Lower lobe of right lung (tissue), 2 donors: ENCODE measurements around the gene COL4A6. TPM values are rescaled to one million over a fixed set of nuclear protein-coding genes. Genes with fewer than 3 reads are reported as not detected.
"Not testable (repeated sequence)": the region's sequence is repeated elsewhere in the genome, so short reads cannot be mapped to it uniquely, and the experiment has no call there.

Experiments used
- ATAC-seq, 2 donors: fragments of 200-7000 bp; cut with Tn5 transposase; one replicate each; pipeline ENCODE4 v1.9.1; 2020 to 2022; ENCODE audit warnings: mild to moderate bottlenecking in 2 of 2, moderate library complexity in 2 of 2
- DNase-seq: peaks from one replicate; pipeline ENCODE4 v3.0.0-alpha.2; 2020
- H3K27ac ChIP-seq: fragments of 200-600 bp; one replicate; pipeline ENCODE4 v1.8.0; 2022
- H3K27me3 ChIP-seq: fragments of 200-600 bp; one replicate; pipeline ENCODE4 v1.8.0; 2022; ENCODE audit warnings: low read depth
- H3K36me3 ChIP-seq: fragments of 200-600 bp; one replicate; pipeline ENCODE4 v1.8.0; 2022; ENCODE audit warnings: mild to moderate bottlenecking
- H3K4me1 ChIP-seq: fragments of 200-600 bp; one replicate; pipeline ENCODE4 v1.8.0; 2022
- H3K4me3 ChIP-seq: fragments of 200-600 bp; one replicate; pipeline ENCODE4 v1.8.0; 2022; ENCODE audit warnings: mild to moderate bottlenecking
- H3K9me3 ChIP-seq: fragments of 200-600 bp; one replicate; pipeline ENCODE4 v1.8.0; 2022
- intact Hi-C: fragments of 100-400 bp; cut with DNase I; formaldehyde crosslinking; loops from one replicate; pipeline ENCODE4 v1.11.0; 2022
- total RNA-seq: library from RNA; stranded (reverse); fragmentation: NEBNext Ultra II Directional; extraction: Animal tissue kit (Norgen Biotek cat#: 25700); gene quantifications from one replicate; pipeline ENCODE4 v1.2.1, GENCODE V29; 2021
- TF ChIP-seq, protein P1 (sequence below): fragments of 200-600 bp; IDR thresholded peaks from one replicate; pipeline ENCODE4 v1.8.0; 2022; ENCODE audit warnings: antibody characterized with exemption, mild to moderate bottlenecking
- donor health status: DM: no; HTN: yes; CAD: no; lungs with severe emphysema.

Gene COL4A6
- total RNA-seq, 1 donor from 2014 or later = 1.8 TPM

DNA sequence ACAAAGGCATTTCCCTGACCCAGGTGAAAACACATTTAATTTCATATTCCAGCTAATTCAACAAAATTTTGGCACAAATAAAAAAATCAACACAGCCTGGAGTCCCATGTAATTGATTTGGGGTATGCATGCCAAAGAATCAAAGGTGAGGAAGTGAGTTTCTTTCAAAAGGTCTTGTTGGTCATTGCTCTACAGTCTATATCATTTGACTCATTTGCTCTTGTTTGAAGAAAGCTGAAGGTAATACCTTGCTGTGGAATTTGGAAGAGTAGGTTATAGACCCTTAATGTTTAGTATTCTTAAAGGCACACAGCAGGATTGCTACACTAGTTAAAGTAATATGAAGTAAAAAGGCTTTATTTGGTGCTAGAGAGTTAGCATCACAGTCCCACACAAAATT lies 25.4 kb downstream of the COL4A6 start:
- Histone ChIP-seq H3K4me3 (no peak overlapping the region), H3K36me3 (no peaks in the 10 kb centered on the region), H3K27ac (no peak overlapping the region), H3K4me1 (no peaks in the 10 kb centered on the region), H3K27me3 (no peaks in the 10 kb centered on the region), H3K9me3 (no peaks in the 10 kb centered on the region)
- ATAC-seq (no peak), DNase-seq (no peak)
- intact Hi-C loops = no loop called here
- TF ChIP-seq, protein P1, sequence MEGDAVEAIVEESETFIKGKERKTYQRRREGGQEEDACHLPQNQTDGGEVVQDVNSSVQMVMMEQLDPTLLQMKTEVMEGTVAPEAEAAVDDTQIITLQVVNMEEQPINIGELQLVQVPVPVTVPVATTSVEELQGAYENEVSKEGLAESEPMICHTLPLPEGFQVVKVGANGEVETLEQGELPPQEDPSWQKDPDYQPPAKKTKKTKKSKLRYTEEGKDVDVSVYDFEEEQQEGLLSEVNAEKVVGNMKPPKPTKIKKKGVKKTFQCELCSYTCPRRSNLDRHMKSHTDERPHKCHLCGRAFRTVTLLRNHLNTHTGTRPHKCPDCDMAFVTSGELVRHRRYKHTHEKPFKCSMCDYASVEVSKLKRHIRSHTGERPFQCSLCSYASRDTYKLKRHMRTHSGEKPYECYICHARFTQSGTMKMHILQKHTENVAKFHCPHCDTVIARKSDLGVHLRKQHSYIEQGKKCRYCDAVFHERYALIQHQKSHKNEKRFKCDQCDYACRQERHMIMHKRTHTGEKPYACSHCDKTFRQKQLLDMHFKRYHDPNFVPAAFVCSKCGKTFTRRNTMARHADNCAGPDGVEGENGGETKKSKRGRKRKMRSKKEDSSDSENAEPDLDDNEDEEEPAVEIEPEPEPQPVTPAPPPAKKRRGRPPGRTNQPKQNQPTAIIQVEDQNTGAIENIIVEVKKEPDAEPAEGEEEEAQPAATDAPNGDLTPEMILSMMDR = no peak

DNA sequence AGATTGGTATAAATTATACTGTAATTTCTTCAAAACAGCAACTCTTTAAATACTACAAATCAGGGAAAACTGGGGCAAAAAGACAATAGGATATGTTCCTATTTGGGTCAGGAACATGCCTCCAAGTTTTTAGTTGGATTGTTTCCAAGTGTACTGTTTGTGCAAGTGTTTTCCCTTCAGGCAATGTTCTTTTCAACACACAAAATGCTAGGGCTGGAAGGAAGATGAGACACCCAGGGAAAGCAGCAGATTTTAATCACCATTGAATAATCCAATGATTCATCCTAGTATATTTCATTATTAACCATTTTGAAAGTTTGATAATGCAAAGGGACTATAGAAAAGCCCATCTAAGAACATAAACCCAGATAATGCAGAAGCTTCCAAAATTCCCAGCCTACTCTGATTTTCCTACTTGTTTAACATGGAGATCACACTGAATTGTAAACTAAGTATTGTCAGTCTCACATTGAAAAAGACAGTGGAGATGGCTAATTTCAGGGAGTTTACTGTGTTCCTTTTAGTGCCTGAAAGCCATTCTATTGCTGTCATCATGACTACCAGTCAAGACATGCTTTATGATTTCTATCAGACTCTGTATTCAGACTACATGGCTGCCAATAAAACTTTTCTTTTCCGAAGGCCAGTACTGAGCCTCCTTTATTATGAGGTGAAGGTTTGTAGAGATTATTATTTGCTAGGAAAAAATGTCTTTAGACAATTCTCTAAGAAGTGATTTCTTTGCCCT lies 38.6 kb downstream of the COL4A6 start:
- DNase-seq (no peak), ATAC-seq (no peak)
- no peaks in the 10 kb centered on the region for H3K36me3 ChIP-seq
- H3K9me3 ChIP-seq = no peaks in the 10 kb centered on the region
- TF ChIP-seq, protein P1 = no peak
- intact Hi-C loops = no loop called here
- H3K27me3 ChIP-seq = no peaks in the 10 kb centered on the region
- no peak overlapping the region for H3K27ac ChIP-seq
- H3K4me1 ChIP-seq = no peaks in the 10 kb centered on the region
- H3K4me3 ChIP-seq = no peak overlapping the region

DNA sequence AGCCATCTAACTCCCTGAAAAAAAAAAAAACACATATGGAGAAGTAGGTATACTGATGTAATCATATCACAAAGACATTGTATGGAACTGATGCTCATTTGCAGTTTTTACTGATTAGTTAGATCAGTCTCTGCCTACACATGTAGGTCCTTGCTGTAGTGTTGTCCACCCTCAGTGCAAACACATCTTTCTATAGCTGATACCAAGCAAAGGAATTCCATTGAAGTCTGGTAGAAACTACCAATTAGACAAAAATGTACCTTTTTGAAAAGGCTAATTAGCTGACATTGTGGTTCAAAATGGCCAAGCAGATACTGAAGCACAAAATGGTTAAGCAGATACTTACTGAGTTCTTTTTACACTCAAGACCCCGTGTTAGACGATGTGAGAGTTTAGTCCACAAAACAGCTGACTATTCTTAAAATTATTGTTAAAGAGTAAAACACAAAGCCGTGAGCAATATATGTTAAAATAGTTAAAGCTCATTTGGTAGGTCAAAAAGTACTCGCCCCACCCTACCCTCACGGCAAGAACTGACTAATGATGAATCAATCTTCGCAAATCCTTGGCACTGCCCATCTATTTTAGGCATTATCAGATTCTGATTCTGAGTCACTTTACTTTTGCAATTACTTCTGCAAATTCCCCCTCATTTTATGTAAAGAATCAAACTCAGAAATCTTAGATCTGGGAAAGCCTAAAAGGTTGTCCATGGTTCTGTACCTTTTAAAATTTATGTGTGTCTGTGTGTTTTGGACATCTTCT lies 40.4 kb downstream of the COL4A6 start:
- Histone ChIP-seq H3K36me3 (no peaks in the 10 kb centered on the region), H3K9me3 (no peaks in the 10 kb centered on the region), H3K4me1 (no peaks in the 10 kb centered on the region), H3K4me3 (no peak overlapping the region), H3K27me3 (no peaks in the 10 kb centered on the region), H3K27ac (no peak overlapping the region)
- intact Hi-C loops = no loop called here
- TF ChIP-seq, protein P1 = no peak
- ATAC-seq (no peak), DNase-seq (no peak)

DNA sequence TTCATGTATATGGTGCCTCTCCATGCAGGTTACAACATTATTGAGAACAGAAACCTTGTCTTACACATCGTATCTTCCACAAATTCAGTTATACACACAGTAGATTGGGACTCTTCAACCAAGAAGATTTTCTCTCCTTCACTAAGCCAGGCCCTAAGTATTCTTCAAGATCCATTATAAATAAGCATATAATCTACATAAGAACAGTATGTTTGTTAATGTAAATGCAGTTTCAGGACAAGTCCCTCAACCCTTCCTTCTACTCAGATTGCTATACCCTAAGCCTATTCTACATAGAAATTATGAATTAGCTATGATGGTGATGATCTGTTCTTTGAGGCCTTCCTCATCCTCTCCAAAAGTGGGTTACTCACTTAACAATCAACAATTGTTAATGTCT lies 41.2 kb downstream of the COL4A6 start:
- intact Hi-C loops = no loop called here
- DNase-seq = no peak
- Histone ChIP-seq H3K27me3 (no peaks in the 10 kb centered on the region), H3K9me3 (no peaks in the 10 kb centered on the region), H3K27ac (no peak overlapping the region), H3K4me3 (no peak overlapping the region), H3K4me1 (no peaks in the 10 kb centered on the region), H3K36me3 (no peaks in the 10 kb centered on the region)
- no peak for ATAC-seq
- TF ChIP-seq, protein P1 = no peak

DNA sequence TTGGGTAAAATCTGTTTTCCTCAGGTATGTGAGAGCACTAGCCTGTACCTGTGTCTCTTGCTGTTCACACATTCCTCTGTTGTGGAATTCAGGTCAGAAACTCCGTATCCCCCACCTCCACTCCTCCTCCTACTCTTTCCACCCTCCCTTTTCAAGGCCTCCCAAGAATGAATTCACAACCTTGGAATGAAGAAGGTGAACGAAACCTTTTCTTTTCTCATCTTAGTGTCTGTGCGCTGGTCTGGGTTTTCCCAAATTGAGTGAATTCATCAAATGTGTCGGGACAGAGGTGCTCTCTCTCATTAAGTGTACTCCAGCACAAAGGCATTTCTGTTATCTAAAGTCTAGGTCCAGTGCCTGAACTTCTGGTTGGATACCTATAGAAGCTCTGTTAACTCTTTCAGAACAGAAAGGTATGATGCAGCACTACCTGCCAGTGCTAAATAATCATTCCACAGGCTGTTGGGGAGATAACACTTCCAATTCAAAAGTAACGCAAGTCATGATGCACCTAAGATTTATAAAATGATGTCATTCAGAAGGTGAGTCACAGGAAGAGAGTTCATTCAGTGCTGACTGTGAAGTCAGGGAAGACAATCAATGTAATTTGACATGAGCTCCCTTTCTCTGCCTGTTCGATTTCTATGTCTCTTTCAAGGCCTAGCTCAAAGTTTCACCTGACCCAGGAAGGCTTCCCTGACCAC lies 41.9 kb downstream of the COL4A6 start:
- intact Hi-C loops = no loop called here
- peak in 1 of 2 donors; percentile 81 for ATAC-seq
- no peak for DNase-seq

DNA sequence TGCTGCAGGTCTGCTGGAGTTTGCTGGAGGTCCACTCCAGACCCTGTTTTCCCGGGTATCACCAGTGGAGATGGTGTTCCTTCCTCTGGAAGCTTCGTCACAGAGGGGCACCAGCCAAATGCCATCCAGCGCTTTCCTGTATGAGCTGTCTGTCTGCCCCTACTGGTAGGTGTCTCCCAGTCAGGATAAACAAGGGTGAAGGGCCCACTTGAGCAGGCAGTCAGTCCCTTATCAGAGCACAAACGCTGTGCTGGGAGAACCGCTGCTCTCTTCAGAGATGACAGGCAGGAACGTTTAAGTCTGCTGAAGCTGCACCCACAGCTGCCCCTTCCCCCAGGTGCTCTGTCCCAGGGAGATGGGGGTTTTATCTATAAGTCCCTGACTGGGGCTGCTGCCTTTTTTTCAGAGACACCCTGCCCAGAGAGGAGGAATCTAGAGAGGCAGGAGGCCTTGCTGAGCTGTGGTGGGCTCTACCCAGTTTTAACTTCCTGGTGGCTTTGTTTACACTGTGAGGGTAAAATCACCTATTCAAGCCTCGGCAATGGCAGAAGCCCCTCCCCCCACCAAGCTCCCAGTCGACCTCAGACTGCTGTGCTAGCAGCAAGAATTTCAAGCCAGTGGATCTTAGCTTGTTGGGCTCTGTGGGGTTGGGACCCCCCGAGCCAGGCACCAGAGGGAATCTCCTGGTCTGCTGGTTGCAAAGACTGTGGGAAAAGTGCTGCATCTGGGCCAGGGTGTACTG lies 47.1 kb downstream of the COL4A6 start:
- H3K36me3 ChIP-seq, DNase-seq, H3K27me3 ChIP-seq, H3K27ac ChIP-seq, H3K9me3 ChIP-seq, intact Hi-C loops, H3K4me1 ChIP-seq, ATAC-seq, H3K4me3 ChIP-seq: not testable (repeated sequence)

More for the DNA sequence above, 41.9 kb downstream of the COL4A6 start:
- Histone ChIP-seq H3K27me3 (no peaks in the 10 kb centered on the region), H3K4me3 (no peak overlapping the region), H3K4me1 (no peaks in the 10 kb centered on the region), H3K27ac (no peak overlapping the region), H3K36me3 (no peaks in the 10 kb centered on the region), H3K9me3 (no peaks in the 10 kb centered on the region)
- TF ChIP-seq, protein P1 = no peak
